ENCODE results near the gene INTS11.

GRCh38 chr1:1283821-1284220, 40.6 kb downstream of the INTS11 start:
- TF ChIP-seq CTCF (IDR thresholded peaks at IDR 0.05 in 2 of 3, conservative IDR thresholded peaks at IDR 0.05 in 1 of 3; ENCODE audit: control insufficient read depth in 2 of 3, extremely low read depth in 1 of 3, insufficient read depth in 1 of 3, low read depth in 3 of 3, low read length in 3 of 3) (0 out of 6 replicates have a peak, but pooled peaks of 1 of the 3 experiments have one; percentile 2), ZSCAN29 (IDR thresholded peaks at IDR 0.05) (no peak)
